GM18505 (cell line): ENCODE results near the gene FADS2.

ENCODE experiments used
- ATAC-seq: cut with Tn5 transposase; IDR thresholded peaks from one replicate; pipeline ENCODE4 v1.9.1; 2021; ENCODE audit not compliant: unreplicated experiment
- POLR2A ChIP-seq: IDR thresholded peaks from 4 replicates; pipeline ENCODE4 v1.6.1; 2011; ENCODE audit warnings: borderline replicate concordance; ENCODE audit not compliant: insufficient read depth, insufficient read length; ENCODE audit errors: extremely low read depth

FADS2 gene

GRCh38 chr11:61805146-61805545 is 23.0 kb upstream of the FADS2 start:
- no peak for TF ChIP-seq POLR2A
- ATAC-seq, result no peak

- no peak for TF ChIP-seq POLR2A
- no peak for ATAC-seq
Observed at GRCh38 chr11:61806785-61807184, 21.3 kb upstream of the FADS2 start.

- no peak for ATAC-seq
- TF ChIP-seq POLR2A, result no peak
Observed at GRCh38 chr11:61810671-61811175, 17.4 kb upstream of the FADS2 start.

- ATAC-seq, result no peak
Observed at GRCh38 chr11:61811831-61812230, 16.3 kb upstream of the FADS2 start.

GRCh38 chr11:61812736-61813411 is 15.2 kb upstream of the FADS2 start:
- TF ChIP-seq POLR2A, result no peak
- no peak for ATAC-seq

More at GRCh38 chr11:61811831-61812230, 16.3 kb upstream of the FADS2 start:
- TF ChIP-seq POLR2A, result no peak

- ATAC-seq, result no peak
- no peak for TF ChIP-seq POLR2A
Observed at GRCh38 chr11:61814247-61814957, 13.7 kb upstream of the FADS2 start.

- peak; percentile 66 for TF ChIP-seq POLR2A
- ATAC-seq, result peak; percentile 39
Observed at GRCh38 chr11:61814958-61815789, 12.9 kb upstream of the FADS2 start.

- TF ChIP-seq POLR2A, result peak; percentile 10
- ATAC-seq, result peak; percentile 33
Observed at GRCh38 chr11:61815790-61816735, 12.0 kb upstream of the FADS2 start.

- peak; percentile 59 for ATAC-seq
- no peak for TF ChIP-seq POLR2A
Observed at GRCh38 chr11:61816736-61817455, 11.2 kb upstream of the FADS2 start, which contains the start of gene FADS1. TSS of gene FADS1 (minus strand) at chr11:61817003. CDS start at chr11:61816929, 74 bp downstream.

- TF ChIP-seq POLR2A, result no peak
- no peak for ATAC-seq
Observed at GRCh38 chr11:61817471-61818202, 10.5 kb upstream of the FADS2 start.

- no peak for TF ChIP-seq POLR2A
- ATAC-seq, result no peak
Observed at GRCh38 chr11:61820174-61820573, 7.9 kb upstream of the FADS2 start.

- peak; percentile 19 for ATAC-seq
- TF ChIP-seq POLR2A, result peak; percentile 2
Observed at GRCh38 chr11:61826930-61827570, 1.1 kb upstream of the FADS2 start.

- ATAC-seq, result no peak
- TF ChIP-seq POLR2A, result no peak
Observed at GRCh38 chr11:61828379-61828628, 204 bp downstream of the FADS2 start.
